H1 (cell line): ENCODE data around the gene ACTG1. TPM values are rescaled to one million over a fixed set of nuclear protein-coding genes. Genes with fewer than 3 reads are reported as not detected.

Experiments used
- CTCF ChIA-PET: fragments of 300-600 bp; sonication (Branson Sonifier 250); formaldehyde crosslinking; loops from one replicate; lab custom pipeline; 2021; ENCODE audit not compliant: partially characterized antibody; lab: Charles Lee
- POLR2A ChIA-PET: fragments of 300-600 bp; sonication (Branson Sonifier 250); formaldehyde crosslinking; loops from one replicate; lab custom pipeline; 2021; ENCODE audit warnings: inconsistent platforms; ENCODE audit not compliant: partially characterized antibody; lab: Charles Lee
- DNase-seq, 2 experiments: peaks; one replicate each; pipeline versions ENCODE4 v3.0.0 to v3.0.0-alpha.2; 2010 to 2022; ENCODE audit warnings: low spot score in 2 of 2, low read depth in 1 of 2, mixed read lengths in 1 of 2
- FAIRE-seq: peaks from 2 replicates; lab custom pipeline; 2011; peaks lifted over from hg19 to GRCh38; lab: Jason Lieb, UNC
- H2AFZ ChIP-seq: 2 replicates; pipeline ENCODE4 v1.8.1; 2012; ENCODE audit warnings: low read length, inconsistent platforms
- H2AK5ac ChIP-seq: 2 replicates; pipeline ENCODE4 v1.6.1; 2013; ENCODE audit warnings: low read depth, low read length
- H2BK120ac ChIP-seq: replicated peaks from 2 replicates; pipeline ENCODE3; 2013; ENCODE audit warnings: low read depth, low read length, inconsistent platforms
- H2BK12ac ChIP-seq: 2 replicates; pipeline ENCODE4 v1.6.1; 2013; ENCODE audit warnings: low read depth, low read length
- H2BK15ac ChIP-seq: 2 replicates; pipeline ENCODE4 v1.6.1; 2013; ENCODE audit warnings: low read length
- H2BK20ac ChIP-seq: 2 replicates; pipeline ENCODE4 v1.6.1; 2013; ENCODE audit warnings: low read length
- H2BK5ac ChIP-seq: 2 replicates; pipeline ENCODE4 v1.6.1; 2013; ENCODE audit warnings: low read depth, low read length
- H3K14ac ChIP-seq: 2 replicates; pipeline ENCODE4 v1.6.1; 2013; ENCODE audit warnings: inconsistent platforms; ENCODE audit not compliant: insufficient read length
- H3K18ac ChIP-seq: 2 replicates; pipeline ENCODE4 v1.6.1; 2013; ENCODE audit warnings: low read length; ENCODE audit errors: extremely low read depth
- H3K23ac ChIP-seq: 2 replicates; pipeline ENCODE4 v1.6.1; 2013; ENCODE audit warnings: inconsistent platforms; ENCODE audit not compliant: insufficient read length
- H3K23me2 ChIP-seq: 2 replicates; pipeline ENCODE4 v1.6.1; 2013; ENCODE audit warnings: low read depth, low read length
- H3K27ac ChIP-seq: 2 replicates; pipeline ENCODE4 v1.6.1; 2011; ENCODE audit warnings: low read depth, low read length, inconsistent platforms
- H3K27me3 ChIP-seq, 4 experiments: replicated peaks in 1 of 4; 1 replicate in 1 of 4; 2 replicates in 3 of 4; pipeline versions ENCODE4 v1.6.1 to v1.8.1; 2011 to 2013; ENCODE audit warnings: low read length in 3 of 4, mild to moderate bottlenecking in 3 of 4, inconsistent platforms in 2 of 4, mixed read lengths in 2 of 4, moderate library complexity in 1 of 4; ENCODE audit not compliant: control insufficient read depth in 3 of 4, insufficient read depth in 3 of 4; ENCODE audit errors: extremely low read depth in 1 of 4
- H3K36me3 ChIP-seq, 4 experiments: 2 replicates each; pipeline versions ENCODE4 v1.6.1 to v1.8.1; 2011 to 2013; ENCODE audit warnings: mild to moderate bottlenecking in 4 of 4, low read length in 3 of 4, moderate library complexity in 2 of 4, control low read depth in 1 of 4, inconsistent platforms in 1 of 4; ENCODE audit not compliant: insufficient read depth in 4 of 4, control insufficient read depth in 2 of 4
- H3K4ac ChIP-seq: replicated peaks from 2 replicates; pipeline ENCODE3; 2013; ENCODE audit warnings: low read length, low read depth, mixed read lengths, inconsistent platforms; ENCODE audit not compliant: insufficient read length
- H3K4me1 ChIP-seq, 4 experiments: replicated peaks in 1 of 4; 1 replicate in 1 of 4; 2 replicates in 3 of 4; pipeline versions ENCODE4 v1.6.1 to v1.8.1; 2011 to 2013; ENCODE audit warnings: low read length in 3 of 4, inconsistent platforms in 2 of 4, mixed read lengths in 1 of 4; ENCODE audit not compliant: insufficient read depth in 4 of 4, control insufficient read depth in 3 of 4
- H3K4me2 ChIP-seq, 2 experiments: 2 replicates each; pipeline versions ENCODE4 v1.6.1 to v1.8.1; 2011 to 2013; ENCODE audit warnings: low read depth in 2 of 2, low read length in 2 of 2, control low read depth in 1 of 2, inconsistent platforms in 1 of 2, mild to moderate bottlenecking in 1 of 2; ENCODE audit not compliant: insufficient read depth in 1 of 2
- H3K4me3 ChIP-seq, 4 experiments: fragments of 200-600, 300-600 bp in 1 of 4; sonication (generic), shearing (Covaris generic), sonication (Bioruptor Twin) in 1 of 4; 2 replicates each; pipeline versions ENCODE4 v1.5.1 to v1.8.1; 2011 to 2016; ENCODE audit warnings: low read length in 4 of 4, low read depth in 3 of 4, control low read depth in 2 of 4, inconsistent platforms in 2 of 4, mild to moderate bottlenecking in 2 of 4, mixed read lengths in 1 of 4, moderate library complexity in 1 of 4; ENCODE audit not compliant: insufficient read depth in 2 of 4; ENCODE audit errors: extremely low read depth in 1 of 4
- H3K56ac ChIP-seq: replicated peaks from 2 replicates; pipeline ENCODE3; 2013; ENCODE audit warnings: low read depth, mild to moderate bottlenecking, mixed read lengths, low read length, inconsistent platforms; ENCODE audit not compliant: insufficient read length
- H3K79me1 ChIP-seq: 2 replicates; pipeline ENCODE4 v1.6.1; 2013; ENCODE audit warnings: low read depth, low read length, control low read depth
- H3K79me2 ChIP-seq, 2 experiments: 2 replicates each; pipeline versions ENCODE4 v1.6.1 to v1.8.1; 2012 to 2013; ENCODE audit warnings: low read length in 2 of 2, mild to moderate bottlenecking in 2 of 2, inconsistent platforms in 1 of 2; ENCODE audit not compliant: insufficient read depth in 2 of 2, control insufficient read depth in 1 of 2
- H3K9ac ChIP-seq, 4 experiments: replicated peaks in 1 of 4; 1 replicate in 1 of 4; 2 replicates in 3 of 4; pipeline versions ENCODE4 v1.6.1 to v1.8.1; 2011 to 2013; ENCODE audit warnings: low read depth in 3 of 4, low read length in 3 of 4, control low read depth in 2 of 4, mild to moderate bottlenecking in 2 of 4, moderate library complexity in 2 of 4, inconsistent platforms in 1 of 4; ENCODE audit errors: extremely low read depth in 1 of 4
- H3K9me3 ChIP-seq, 2 experiments: 2 replicates each; pipeline versions ENCODE4 v1.6.1 to v1.8.1; 2012 to 2013; ENCODE audit warnings: mild to moderate bottlenecking in 2 of 2, moderate library complexity in 2 of 2, control low read depth in 1 of 2, inconsistent platforms in 1 of 2, low read depth in 1 of 2, low read length in 1 of 2, mixed read lengths in 1 of 2; ENCODE audit not compliant: insufficient read depth in 2 of 2
- H4K20me1 ChIP-seq, 2 experiments: replicated peaks in 1 of 2; 2 replicates each; pipeline versions ENCODE3 to v1.8.1; 2011 to 2013; ENCODE audit warnings: inconsistent platforms in 2 of 2, low read length in 2 of 2, mild to moderate bottlenecking in 1 of 2; ENCODE audit not compliant: insufficient read depth in 2 of 2, control insufficient read depth in 1 of 2
- H4K5ac ChIP-seq: 2 replicates; pipeline ENCODE4 v1.6.1; 2013; ENCODE audit warnings: low read length, low read depth, mixed read lengths, inconsistent platforms; ENCODE audit not compliant: insufficient read length
- H4K8ac ChIP-seq: 2 replicates; pipeline ENCODE4 v1.8.0; 2013; ENCODE audit warnings: mild to moderate bottlenecking, moderate library complexity, low read length, inconsistent platforms; ENCODE audit not compliant: insufficient read depth; ENCODE audit errors: extremely low read depth
- H4K91ac ChIP-seq: replicated peaks from 2 replicates; pipeline ENCODE3; 2013; ENCODE audit warnings: low read length, mixed read lengths, inconsistent platforms; ENCODE audit not compliant: insufficient read length
- CREB1 ChIP-seq: IDR thresholded peaks from 2 replicates; pipeline ENCODE4 v1.6.1; 2012; ENCODE audit warnings: inconsistent platforms
- FOSL1 ChIP-seq: IDR thresholded peaks from 2 replicates; pipeline ENCODE4 v1.6.1; 2011; ENCODE audit warnings: mild to moderate bottlenecking, low read depth, low read length, moderate library complexity; ENCODE audit not compliant: insufficient read depth
- SIX5 ChIP-seq: IDR thresholded peaks from 2 replicates; pipeline ENCODE4 v1.6.1; 2011; ENCODE audit warnings: mild to moderate bottlenecking, low read depth, low read length
- SUZ12 ChIP-seq: fragments of 200-600 bp; sonication (generic); IDR thresholded peaks from 2 replicates; pipeline ENCODE4 v1.6.1; 2012; ENCODE audit warnings: mild to moderate bottlenecking, inconsistent platforms, low read length, moderate library complexity, mixed read lengths
- WGBS, 2 experiments: shearing (Covaris generic) in 1 of 2; methylation state at CpG; one replicate each; pipeline versions ENCODE4 v1.1.6 to v1.1.7; 2013 to 2015; ENCODE audit warnings: low lambda C conversion rate in 2 of 2, mixed read lengths in 2 of 2, inconsistent platforms in 1 of 2, low coverage in 1 of 2, missing lambda C conversion rate in 1 of 2; ENCODE audit not compliant: insufficient replicate concordance in 2 of 2, insufficient coverage in 1 of 2, insufficient read length in 1 of 2; ENCODE audit errors: extremely low coverage in 1 of 2, missing lambda C conversion rate in 1 of 2; 5-methylcytosine and 5-hydroxymethylcytosine counted together
- polyA plus RNA-seq, 7 experiments: library from polyadenylated mRNA; depleted of rRNA in 3 of 7; stranded (reverse) in 5 of 7; unstranded in 2 of 7; fragments of >200 nt in 5 of 7; fragments of 200-250 nt in 2 of 7; gene quantifications; 1 replicate in 5 of 7; 2 replicates in 1 of 7; 4 replicates in 1 of 7; pipeline versions ENCODE4 v1.2.1 to v1.2.3, GENCODE V29; 2011 to 2013; ENCODE audit warnings: missing spikeins in 2 of 7, mixed read lengths in 2 of 7
- total RNA-seq: library from RNA; stranded (reverse); fragmentation: NEBNext Ultra II Directional; extraction: Animal tissue kit (Norgen Biotek cat#: 25700); gene quantifications from 2 replicates; pipeline ENCODE4 v1.2.1, GENCODE V29; 2021
- TF ChIP-seq, protein P1 (sequence below): IDR thresholded peaks from 2 replicates; pipeline ENCODE4 v1.6.1; 2012; ENCODE audit warnings: inconsistent platforms

The ACTG1 gene
- total and polyA plus RNA-seq, 2 of the 8 experiments (the other 6 are each of a cell fraction or from before 2014, with no cell fraction given) = 3,535 to 5,010 TPM

DNA sequence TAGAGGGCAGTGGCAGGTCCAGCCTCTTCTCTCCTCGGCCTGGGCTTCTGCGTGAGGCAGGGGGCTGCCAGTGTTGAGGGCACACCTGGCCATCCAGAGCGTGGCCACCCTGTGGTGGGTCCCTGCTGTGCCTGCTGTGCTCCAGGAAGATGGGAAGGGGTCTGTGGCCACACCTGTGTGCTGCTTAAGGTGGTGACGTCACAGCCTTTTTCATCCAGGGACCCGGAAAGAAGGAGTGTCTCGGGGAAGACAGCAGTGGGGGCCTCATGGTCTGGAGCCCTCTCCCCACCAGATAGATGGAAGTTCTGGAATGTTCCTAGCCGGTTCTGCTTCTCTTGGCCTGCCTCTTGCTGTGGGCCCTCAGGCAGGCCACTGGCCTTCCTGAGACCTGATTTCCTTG, 36.5 kb downstream of the ACTG1 start:
- H2AK5ac ChIP-seq = no peak overlapping the region
- H3K27me3 ChIP-seq = peaks cover 5 to 24% (median 19%) of the 10 kb centered on the region in 4 experiments
- H2BK12ac ChIP-seq = 0 out of 2 replicates have a peak overlapping the region, but pooled peaks have one; percentile 3
- no peak overlapping the region for H2AFZ ChIP-seq
- no peak overlapping the region for H3K9ac ChIP-seq
- no peak for DNase-seq
- no peak overlapping the region for H2BK20ac ChIP-seq
- H2BK5ac ChIP-seq = no peak overlapping the region
- H3K4ac ChIP-seq = no peak overlapping the region
- H2BK120ac ChIP-seq = no peak overlapping the region
- ChIA-PET CTCF (interaction anchor here (0.6 to 2.1 kb wide), 3 partner anchors 35 to 222 kb away, joined by 3 to 5 read pairs (median 5); no protein-coding TSS in a partner anchor), POLR2A (no interaction called here)
- peaks cover 0 to 2% of the 10 kb centered on the region in 2 experiments for H4K20me1 ChIP-seq
- no peaks in the 10 kb centered on the region for H3K79me1 ChIP-seq
- 85% methylated on average over 7 of the region's 7 CpGs; no CpG with 5 or more reads in 1 of the 2 experiments for WGBS, 2 experiments
- H2BK15ac ChIP-seq = peak overlapping the region; percentile 61; the same call in 1 of the 2 replicates
- peak overlapping the region; percentile 47 for H4K91ac ChIP-seq
- H3K4me3 ChIP-seq = no peak overlapping the region
- H3K4me1 ChIP-seq = peaks cover 0 to under 1% (median 0%) of the 10 kb centered on the region in 4 experiments; a peak in 1 of 7 replicates
- no peak overlapping the region for H3K27ac ChIP-seq
- no peak overlapping the region for H4K5ac ChIP-seq
- H3K4me2 ChIP-seq = no peak overlapping the region
- no peak for FAIRE-seq
- H3K14ac ChIP-seq = no peak overlapping the region
- no peak overlapping the region for H4K8ac ChIP-seq
- H3K36me3 ChIP-seq = no peaks in the 10 kb centered on the region
- H3K23me2 ChIP-seq = peaks cover under 1% of the 10 kb centered on the region; the same call in 1 of the 2 replicates
- H3K18ac ChIP-seq = no peak overlapping the region
- no peak for TF ChIP-seq CREB1
- no peak for TF ChIP-seq SUZ12
- TF ChIP-seq, protein P1, sequence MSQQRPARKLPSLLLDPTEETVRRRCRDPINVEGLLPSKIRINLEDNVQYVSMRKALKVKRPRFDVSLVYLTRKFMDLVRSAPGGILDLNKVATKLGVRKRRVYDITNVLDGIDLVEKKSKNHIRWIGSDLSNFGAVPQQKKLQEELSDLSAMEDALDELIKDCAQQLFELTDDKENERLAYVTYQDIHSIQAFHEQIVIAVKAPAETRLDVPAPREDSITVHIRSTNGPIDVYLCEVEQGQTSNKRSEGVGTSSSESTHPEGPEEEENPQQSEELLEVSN = no peak
- no peak for TF ChIP-seq FOSL1
- no peak for TF ChIP-seq SIX5
- H3K23ac ChIP-seq = no peak overlapping the region
- no peaks in the 10 kb centered on the region for H3K79me2 ChIP-seq
- H3K9me3 ChIP-seq = peaks cover 0 to 3% of the 10 kb centered on the region in 2 experiments; a peak in 1 of 4 replicates
- no peak overlapping the region for H3K56ac ChIP-seq
